ENCODE measurements around the gene RGS12. TPM values are rescaled to one million over a fixed set of nuclear protein-coding genes. Genes with fewer than 3 reads are reported as not detected.

RGS12 gene
- total RNA-seq, 1 donor from 2014 or later: 10.6 TPM

GRCh38 chr4:3324093-3324815 lies 31.4 kb downstream of the RGS12 start:
- H3K4me3 Mint-ChIP-seq: no peak overlapping the region
- ChIA-PET POLR2A (no interaction called here), CTCF (no interaction called here)
- no peak for DNase-seq
- H3K36me3 Mint-ChIP-seq (ENCODE audit: low read depth): no peaks in the 10 kb centered on the region
- TF ChIP-seq CTCF (IDR thresholded peaks at IDR 0.05): no peak
- intact Hi-C loops (cut with micrococcal nuclease): no loop called here
- peaks cover 8% of the 10 kb centered on the region for H3K9me3 Mint-ChIP-seq
- no peaks in the 10 kb centered on the region for H3K4me1 Mint-ChIP-seq
- H3K27me3 Mint-ChIP-seq: peaks cover 1% of the 10 kb centered on the region
- H3K27ac Mint-ChIP-seq: no peak overlapping the region
- no peak for ATAC-seq (ENCODE audit: low read depth)

GRCh38 chr4:3328814-3329663 lies 36.2 kb downstream of the RGS12 start:
- TF ChIP-seq CTCF (IDR thresholded peaks at IDR 0.05): no peak
- H3K27me3 Mint-ChIP-seq: peaks cover 1% of the 10 kb centered on the region
- H3K9me3 Mint-ChIP-seq: peaks cover 8% of the 10 kb centered on the region
- ChIA-PET CTCF (no interaction called here), POLR2A (interaction anchor here (1.0 kb wide), 1 partner anchor 43 kb away, joined by 3 read pairs; no protein-coding TSS in a partner anchor)
- ATAC-seq (ENCODE audit: low read depth) (no peak), DNase-seq (no peak)
- H3K4me1 Mint-ChIP-seq: peaks cover under 1% of the 10 kb centered on the region
- intact Hi-C loops (cut with micrococcal nuclease): no loop called here
- H3K27ac Mint-ChIP-seq: no peak overlapping the region
- H3K36me3 Mint-ChIP-seq (ENCODE audit: low read depth): no peaks in the 10 kb centered on the region
- H3K4me3 Mint-ChIP-seq: no peak overlapping the region

GRCh38 chr4:3329887-3330286 lies 37.1 kb downstream of the RGS12 start:
- POLR2A ChIA-PET: interaction anchor here (1.0 kb wide), 1 partner anchor 43 kb away, joined by 3 read pairs; no protein-coding TSS in a partner anchor

GRCh38 chr4:3330707-3331106 lies 37.9 kb downstream of the RGS12 start:
- CTCF ChIA-PET: no interaction called here

More at GRCh38 chr4:3329887-3330286, 37.1 kb downstream of the RGS12 start:
- Mint-ChIP-seq H3K4me3 (no peak overlapping the region), H3K27me3 (peaks cover 1% of the 10 kb centered on the region), H3K4me1 (peaks cover 5% of the 10 kb centered on the region), H3K9me3 (peaks cover 8% of the 10 kb centered on the region), H3K27ac (no peak overlapping the region), H3K36me3 (ENCODE audit: low read depth) (no peaks in the 10 kb centered on the region)
- DNase-seq (no peak), ATAC-seq (ENCODE audit: low read depth) (no peak)
- intact Hi-C loops (cut with micrococcal nuclease): no loop called here
- CTCF ChIA-PET: no interaction called here
- TF ChIP-seq CTCF (IDR thresholded peaks at IDR 0.05): no peak

More at GRCh38 chr4:3330707-3331106, 37.9 kb downstream of the RGS12 start:
- TF ChIP-seq CTCF (IDR thresholded peaks at IDR 0.05): no peak
- ATAC-seq (ENCODE audit: low read depth) (no peak), DNase-seq (no peak)
- intact Hi-C loops (cut with micrococcal nuclease): no loop called here
- Mint-ChIP-seq H3K4me3 (no peak overlapping the region), H3K9me3 (peaks cover 3% of the 10 kb centered on the region), H3K27ac (no peak overlapping the region), H3K36me3 (ENCODE audit: low read depth) (no peaks in the 10 kb centered on the region), H3K4me1 (peaks cover 5% of the 10 kb centered on the region), H3K27me3 (peaks cover 1% of the 10 kb centered on the region)
- POLR2A ChIA-PET: no interaction called here

Data from activated B cell treated with CpG ODN at 0.5 μM for 24 hours (primary cell).